ENCODE measurements around the gene ARRDC5. TPM values are rescaled to one million over a fixed set of nuclear protein-coding genes. Genes with fewer than 3 reads are reported as not detected.
"Not testable (repeated sequence)": the region's sequence is repeated elsewhere in the genome, so short reads cannot be mapped to it uniquely, and the experiment has no call there.

Gene ARRDC5
- total RNA-seq, 4 donors from 2014 or later = 0.44 to 0.90 (median 0.63) TPM; not detected in 1

GRCh38 chr19:4849019-4849418 lies 53.7 kb downstream of the ARRDC5 start:
- no peak for TF ChIP-seq POLR2A (IDR thresholded peaks at IDR 0.05)
- TF ChIP-seq EP300 (IDR thresholded peaks at IDR 0.05) = no peak
- no peak for TF ChIP-seq CTCF (IDR thresholded peaks at IDR 0.05)
- no peak overlapping the region for H3K27ac ChIP-seq
- DNase-seq (ENCODE audit: low spot score in 2 of 2) = no peak
- H3K36me3 ChIP-seq = peaks cover 0 to 98% (median 0%) of the 10 kb centered on the region in 3 donors
- H3K9me3 ChIP-seq = no peaks in the 10 kb centered on the region
- H3K4me1 ChIP-seq = no peaks in the 10 kb centered on the region
- H3K4me3 ChIP-seq = no peak overlapping the region
- H3K27me3 ChIP-seq = no peaks in the 10 kb centered on the region
- WGBS, 2 donors = 93 to 94% methylated on average over 7 of the region's 7 CpGs

- no peak overlapping the region for H3K4me3 ChIP-seq
- 95 to 97% methylated on average over 23 of the region's 23 CpGs for WGBS, 2 donors
- no peaks in the 10 kb centered on the region for H3K4me1 ChIP-seq
- TF ChIP-seq POLR2A (IDR thresholded peaks at IDR 0.05) (no peak), EP300 (IDR thresholded peaks at IDR 0.05) (no peak), CTCF (IDR thresholded peaks at IDR 0.05) (no peak)
- no peaks in the 10 kb centered on the region for H3K9me3 ChIP-seq
- no peaks in the 10 kb centered on the region for H3K27me3 ChIP-seq
- peaks cover 0 to 98% (median 0%) of the 10 kb centered on the region in 3 donors for H3K36me3 ChIP-seq
- no peak for DNase-seq (ENCODE audit: low spot score in 2 of 2)
- H3K27ac ChIP-seq = no peak overlapping the region
Observed at GRCh38 chr19:4847190-4847973, 55.3 kb downstream of the ARRDC5 start.

GRCh38 chr19:4845975-4846374 lies 56.7 kb downstream of the ARRDC5 start:
- not testable (repeated sequence) for H3K27ac ChIP-seq; H3K9me3 ChIP-seq; DNase-seq (ENCODE audit: low spot score in 2 of 2); H3K27me3 ChIP-seq; H3K4me1 ChIP-seq; H3K4me3 ChIP-seq
- 74 to 84% methylated on average over 8 to 9 of the region's 9 CpGs for WGBS, 2 donors
- H3K36me3 ChIP-seq = peaks cover 0 to 95% (median 4%) of the 10 kb centered on the region in 3 donors

GRCh38 chr19:4844348-4845179 lies 58.1 kb downstream of the ARRDC5 start:
- no peak overlapping the region for H3K4me3 ChIP-seq
- no peaks in the 10 kb centered on the region for H3K27me3 ChIP-seq
- no peaks in the 10 kb centered on the region for H3K9me3 ChIP-seq
- peaks cover 0 to 96% (median 9%) of the 10 kb centered on the region in 3 donors for H3K36me3 ChIP-seq
- TF ChIP-seq POLR2A (IDR thresholded peaks at IDR 0.05) = no peak
- no peak for TF ChIP-seq EP300 (IDR thresholded peaks at IDR 0.05)
- TF ChIP-seq CTCF (IDR thresholded peaks at IDR 0.05) = no peak
- 77 to 81% methylated on average over 10 of the region's 10 CpGs for WGBS, 2 donors
- DNase-seq (ENCODE audit: low spot score in 2 of 2) = no peak
- no peak overlapping the region for H3K27ac ChIP-seq
- H3K4me1 ChIP-seq = no peaks in the 10 kb centered on the region

GRCh38 chr19:4843647-4843965 lies 59.1 kb downstream of the ARRDC5 start:
- 92 to 94% methylated on average over 6 of the region's 6 CpGs for WGBS, 2 donors
- DNase-seq (ENCODE audit: low spot score in 2 of 2) = no peak
- Histone ChIP-seq H3K4me1 (no peaks in the 10 kb centered on the region), H3K4me3 (no peak overlapping the region), H3K36me3 (peaks cover 0 to 96% (median 9%) of the 10 kb centered on the region in 3 donors), H3K9me3 (no peaks in the 10 kb centered on the region), H3K27me3 (no peaks in the 10 kb centered on the region), H3K27ac (no peak overlapping the region)
- no peak for TF ChIP-seq CTCF (IDR thresholded peaks at IDR 0.05)
- no peak for TF ChIP-seq EP300 (IDR thresholded peaks at IDR 0.05)
- no peak for TF ChIP-seq POLR2A (IDR thresholded peaks at IDR 0.05)

Small RNA genes lying within 50 kb of the gene (small RNA-seq; reads per million reads assigned to genes)
- gene MIR4747 = not detected

Other genes starting within 250 kb of the ARRDC5 start
- gene MYDGF, start 232.6 kb downstream of the ARRDC5 start, total RNA-seq = 10 to 100 TPM; 33.5 to 48.7 (median 41.5) TPM
- 100 to 1,000 TPM in 1 of 4 donors, 10 to 100 TPM in 3; 53.9 to 134 (median 68.0) TPM for gene DPP9, start 179.1 kb downstream of the ARRDC5 start, total RNA-seq
- gene FEM1A, start 111.2 kb downstream of the ARRDC5 start, total RNA-seq = 10 to 100 TPM; 12.3 to 17.1 (median 15.2) TPM
- 10 to 100 TPM in 1 of 4 donors, 1 to 10 TPM in 3; 3.5 to 10.8 (median 4.7) TPM for gene TICAM1, start 71.2 kb downstream of the ARRDC5 start, total RNA-seq
- gene PLIN3, start 35.2 kb downstream of the ARRDC5 start, total RNA-seq = 10 to 100 TPM; 29.5 to 96.3 (median 40.5) TPM
- gene UHRF1, start 6.6 kb upstream of the ARRDC5 start, total RNA-seq = 1 to 10 TPM; 1.7 to 7.2 (median 3.0) TPM
- gene KDM4B, start 66.2 kb upstream of the ARRDC5 start, total RNA-seq = 10 to 100 TPM; 37.8 to 72.4 (median 57.2) TPM

All from tibial nerve (tissue), 4 donors.